ENCODE results near the gene KHDC3L.

Gene KHDC3L

GRCh38 chr6:73362358-73362757, at the start of gene KHDC3L:
Gene KHDC3L (plus strand): TSS chr6:73362658. CDS start chr6:73362730, 72 bp downstream.
- DNase-seq = no peak

GRCh38 chr6:73314577-73315492, 47.6 kb upstream of the KHDC3L start:
- DNase-seq = no peak

GRCh38 chr6:73323323-73323722, 39.1 kb upstream of the KHDC3L start:
- no peak for DNase-seq

- no peak for DNase-seq
Observed at GRCh38 chr6:73325656-73326055, 36.8 kb upstream of the KHDC3L start.

- no peak for DNase-seq
Observed at GRCh38 chr6:73328790-73329189, 33.7 kb upstream of the KHDC3L start.

- no peak for DNase-seq
Observed at GRCh38 chr6:73329201-73329600, 33.3 kb upstream of the KHDC3L start.

GRCh38 chr6:73339340-73339739, 23.1 kb upstream of the KHDC3L start:
- DNase-seq = no peak

GRCh38 chr6:73340048-73340447, 22.4 kb upstream of the KHDC3L start:
- DNase-seq = no peak

GRCh38 chr6:73341335-73341734, 21.1 kb upstream of the KHDC3L start:
- DNase-seq = no peak

GRCh38 chr6:73342174-73342573, 20.3 kb upstream of the KHDC3L start:
- DNase-seq = no peak

- DNase-seq = no peak
Observed at GRCh38 chr6:73343164-73343563, 19.3 kb upstream of the KHDC3L start.

- DNase-seq = no peak
Observed at GRCh38 chr6:73348550-73349204, 13.8 kb upstream of the KHDC3L start.

- no peak for DNase-seq
Observed at GRCh38 chr6:73349311-73349710, 13.1 kb upstream of the KHDC3L start.

- no peak for DNase-seq
Observed at GRCh38 chr6:73353636-73354593, 8.5 kb upstream of the KHDC3L start, which contains the start of gene DPPA5. Gene DPPA5 (minus strand): TSS chr6:73354276. CDS start chr6:73354225, 51 bp downstream.

GRCh38 chr6:73362869-73363536, 545 bp downstream of the KHDC3L start:
- DNase-seq = no peak

GRCh38 chr6:73363537-73363875, 1.0 kb downstream of the KHDC3L start:
- no peak for DNase-seq

GRCh38 chr6:73364121-73364520, 1.7 kb downstream of the KHDC3L start:
- no peak for DNase-seq

GRCh38 chr6:73364549-73364948, 2.1 kb downstream of the KHDC3L start:
- no peak for DNase-seq

GRCh38 chr6:73367761-73368355, 5.4 kb downstream of the KHDC3L start:
- no peak for DNase-seq

- DNase-seq = no peak
Observed at GRCh38 chr6:73368675-73369074, 6.2 kb downstream of the KHDC3L start.

GRCh38 chr6:73369157-73369556, 6.7 kb downstream of the KHDC3L start:
- no peak for DNase-seq

GRCh38 chr6:73369563-73369962, 7.1 kb downstream of the KHDC3L start, which contains the start of gene OOEP:
Gene OOEP (minus strand): TSS chr6:73369897. CDS start chr6:73369792, 105 bp downstream.
- no peak for DNase-seq
